GM19467 (cell line): ENCODE measurements around the gene VEPH1.

ENCODE experiments used
- ATAC-seq: cut with Tn5 transposase; IDR thresholded peaks from one replicate; pipeline ENCODE4 v1.9.1; 2021; ENCODE audit warnings: mild to moderate bottlenecking, moderate library complexity; ENCODE audit not compliant: unreplicated experiment

The VEPH1 gene

DNA sequence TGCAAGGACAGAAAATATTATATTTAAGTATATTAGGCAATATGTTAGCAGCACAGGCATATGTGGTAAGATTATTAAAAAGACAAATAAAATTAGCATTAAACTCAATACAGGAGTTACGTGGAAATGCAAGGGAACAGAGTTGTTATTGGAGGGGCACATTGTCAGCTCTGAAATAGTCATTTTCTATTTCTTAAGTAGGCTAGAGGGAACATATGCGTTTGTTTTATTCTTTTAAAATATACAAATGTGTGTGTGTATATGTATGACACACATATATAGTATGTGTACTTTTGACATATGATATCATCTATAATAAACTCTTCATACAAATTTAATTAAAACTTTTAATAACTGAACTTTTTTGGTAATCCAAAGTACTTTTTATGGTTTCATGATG lies 22.8 kb upstream of the VEPH1 start:
- no peak for ATAC-seq

DNA sequence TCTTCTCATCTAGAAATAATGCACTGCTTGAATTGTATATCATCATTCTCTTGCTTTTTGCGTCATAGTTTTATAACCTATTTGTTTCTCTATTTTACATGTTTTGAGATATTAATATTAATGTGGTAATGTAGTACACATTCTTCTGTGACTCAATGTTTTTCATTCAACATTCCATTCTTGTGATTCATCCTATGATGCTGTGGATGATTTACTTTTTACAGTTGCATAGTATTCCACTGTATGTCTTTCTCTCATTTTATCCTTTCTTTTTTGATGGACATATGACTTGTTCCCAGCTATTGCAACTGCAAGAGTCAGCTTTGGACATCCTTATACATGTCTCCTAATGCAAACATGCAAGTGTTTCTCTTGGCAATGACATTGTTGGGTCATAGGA lies 20.6 kb upstream of the VEPH1 start:
- ATAC-seq: no peak

DNA sequence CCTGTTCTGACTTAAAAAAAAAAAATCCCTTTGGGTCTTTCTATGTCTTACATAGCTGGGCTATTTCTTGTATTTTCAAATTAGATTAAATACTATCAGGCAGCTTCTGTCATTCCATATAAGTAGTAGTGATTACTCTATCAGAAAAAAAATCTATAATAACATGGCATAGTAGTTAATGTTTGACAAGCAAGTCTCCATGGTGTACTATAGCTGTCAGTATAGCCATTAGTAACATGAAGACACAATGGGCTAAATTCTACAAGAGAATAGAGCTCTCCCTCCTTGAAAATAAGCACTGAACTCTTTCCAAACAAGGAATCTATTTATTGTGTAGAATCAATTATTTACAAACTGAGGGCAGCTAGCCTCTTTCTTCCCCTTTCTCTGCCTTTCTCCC lies 19.4 kb upstream of the VEPH1 start:
- no peak for ATAC-seq

DNA sequence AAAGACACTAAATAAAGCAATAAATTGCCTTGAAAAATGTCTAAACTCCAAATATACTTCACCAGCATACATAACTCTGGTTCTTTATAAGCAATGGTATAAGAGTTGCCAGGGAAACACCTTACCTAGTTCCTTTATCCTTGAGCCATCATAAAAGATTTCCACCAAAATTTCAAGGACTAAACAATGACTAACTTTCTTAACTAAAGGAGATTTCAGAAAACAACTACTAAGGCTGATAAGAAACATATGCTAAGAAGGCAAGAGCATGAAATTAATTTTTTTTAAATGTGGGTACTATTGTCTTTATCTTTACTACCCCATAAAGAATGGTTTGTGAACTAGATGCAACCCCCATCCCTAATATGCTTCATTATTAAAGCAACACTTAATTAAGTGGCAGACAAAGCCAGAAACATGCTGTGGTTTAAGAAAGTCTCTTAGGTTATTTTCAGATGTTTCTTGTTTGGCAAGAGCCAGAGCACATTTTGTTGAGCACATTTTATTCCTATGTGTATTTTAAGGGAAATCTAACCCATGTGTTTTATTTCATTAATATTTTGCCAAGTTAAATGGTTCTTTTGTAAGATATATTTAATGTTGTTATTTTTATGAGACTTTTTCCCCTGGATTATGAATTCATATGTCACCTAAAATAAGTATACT lies 17.4 kb upstream of the VEPH1 start:
- no peak for ATAC-seq

DNA sequence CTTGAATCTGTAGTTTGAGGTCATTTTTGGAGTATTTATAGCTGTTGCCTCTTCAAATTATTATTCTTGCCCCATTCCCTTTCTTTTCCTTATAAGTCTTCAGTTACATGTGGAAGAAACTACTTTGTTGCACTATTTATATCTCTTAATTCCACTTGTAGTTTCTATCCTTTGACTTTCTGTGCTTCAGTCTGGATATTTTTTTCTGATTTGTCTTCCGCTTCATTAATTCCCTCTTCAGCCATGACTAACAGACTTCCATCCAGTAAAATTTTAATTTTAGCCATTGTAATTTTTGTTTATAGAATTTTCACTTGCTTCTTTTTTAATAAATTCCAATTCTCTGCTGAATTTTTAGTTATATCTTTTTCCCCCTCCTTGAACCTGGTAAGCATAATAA lies 15.7 kb upstream of the VEPH1 start:
- no peak for ATAC-seq

DNA sequence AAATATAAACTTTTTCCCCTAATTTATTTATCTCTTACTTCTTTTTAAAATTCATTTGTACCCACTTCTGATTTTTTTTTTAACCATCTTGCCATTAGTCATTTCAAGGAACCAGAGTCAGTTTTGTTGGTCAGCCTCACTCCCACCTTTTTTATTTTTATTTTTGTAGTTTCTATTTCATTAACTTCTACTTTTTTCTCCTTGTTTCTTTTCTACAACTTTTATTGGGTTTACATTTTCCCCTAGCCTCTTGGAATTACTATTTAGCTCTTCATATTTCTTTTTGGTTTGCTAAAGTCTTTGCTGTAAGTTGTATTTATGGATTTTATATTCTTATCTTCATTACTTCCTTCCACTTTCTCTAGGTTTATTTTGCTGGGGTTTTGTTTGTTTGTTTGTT lies 13.7 kb upstream of the VEPH1 start:
- no peak for ATAC-seq

DNA sequence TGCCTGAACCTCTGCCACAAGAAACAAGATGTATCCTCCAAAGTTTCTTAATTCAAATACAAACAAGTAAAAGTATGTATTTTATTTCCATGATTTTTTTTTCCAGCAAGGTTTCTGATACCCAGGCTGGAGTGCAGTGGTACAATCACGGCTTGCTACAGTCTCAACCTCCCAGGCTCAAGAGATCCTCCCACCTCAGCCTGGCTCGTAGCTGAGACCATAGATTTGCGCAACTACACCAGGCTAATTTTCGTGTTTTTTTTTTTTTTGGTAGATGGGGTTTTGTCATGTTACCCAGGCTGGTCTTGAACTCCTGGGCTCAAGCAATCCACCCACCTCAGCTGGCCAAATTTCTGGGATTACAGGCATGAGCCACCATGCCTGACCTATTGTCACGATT lies 12.2 kb upstream of the VEPH1 start:
- ATAC-seq: no peak

DNA sequence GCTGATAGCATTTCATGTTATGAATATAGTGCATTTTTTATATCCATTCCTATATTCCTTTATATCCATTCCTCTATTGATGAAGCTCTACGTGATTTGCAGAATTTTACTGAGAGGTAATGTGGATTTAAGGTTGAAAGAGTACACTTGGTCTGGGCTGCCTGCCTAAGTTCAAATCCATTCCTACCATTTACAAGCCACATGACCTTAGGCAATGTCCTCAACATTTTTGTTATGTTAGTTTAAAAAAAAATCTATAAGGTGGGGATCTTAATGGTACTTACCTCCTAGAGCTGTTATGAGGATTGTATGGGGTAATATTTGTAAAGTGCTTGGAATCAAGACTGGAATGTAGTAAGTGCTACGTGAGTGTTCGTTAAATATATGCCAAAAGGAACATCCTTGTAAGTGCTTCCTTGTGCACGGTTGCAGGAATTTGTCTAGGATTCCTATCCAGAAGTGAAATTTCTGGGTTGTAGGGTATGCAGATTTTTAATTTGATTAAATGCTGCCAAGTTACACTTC lies 11.2 kb upstream of the VEPH1 start:
- no peak for ATAC-seq

DNA sequence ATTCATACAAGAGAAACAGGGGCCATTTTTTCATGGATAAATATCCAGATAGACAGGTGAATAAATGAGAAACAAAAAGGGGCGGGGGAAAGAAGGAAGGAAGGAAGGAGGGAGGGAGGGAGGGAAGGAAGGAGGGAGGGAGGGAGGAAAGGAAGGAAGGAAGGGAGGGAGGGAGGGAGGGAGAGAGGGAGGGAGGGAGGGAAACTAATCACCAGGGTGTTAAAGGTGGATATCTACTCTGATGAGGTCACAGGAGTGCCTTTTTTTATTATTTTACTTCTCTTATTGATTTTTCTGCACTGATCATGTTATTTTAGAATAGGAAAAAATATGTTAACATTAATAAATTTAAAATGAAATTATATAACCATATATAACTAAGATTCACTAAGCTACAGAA lies 10.4 kb upstream of the VEPH1 start:
- ATAC-seq: no peak

DNA sequence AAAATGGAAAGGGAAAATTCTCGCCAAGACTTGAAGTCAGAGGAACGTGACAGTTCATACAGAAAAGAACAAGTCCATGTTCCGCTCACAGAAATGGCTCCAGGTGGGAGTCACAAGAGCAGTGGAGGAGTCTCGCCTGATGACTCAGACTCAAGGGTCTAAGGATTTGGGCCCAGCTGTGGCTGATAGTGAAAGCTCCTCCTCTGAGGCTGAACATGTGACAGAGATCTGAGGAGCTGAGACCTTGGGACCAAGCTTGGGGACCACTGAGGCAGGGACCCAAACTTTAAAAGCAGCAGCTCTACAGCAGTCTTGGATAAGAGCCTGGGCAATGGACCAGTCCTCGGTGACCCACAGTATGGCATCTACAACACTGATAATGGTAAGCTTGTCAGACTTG lies 9.3 kb upstream of the VEPH1 start:
- no peak for ATAC-seq

DNA sequence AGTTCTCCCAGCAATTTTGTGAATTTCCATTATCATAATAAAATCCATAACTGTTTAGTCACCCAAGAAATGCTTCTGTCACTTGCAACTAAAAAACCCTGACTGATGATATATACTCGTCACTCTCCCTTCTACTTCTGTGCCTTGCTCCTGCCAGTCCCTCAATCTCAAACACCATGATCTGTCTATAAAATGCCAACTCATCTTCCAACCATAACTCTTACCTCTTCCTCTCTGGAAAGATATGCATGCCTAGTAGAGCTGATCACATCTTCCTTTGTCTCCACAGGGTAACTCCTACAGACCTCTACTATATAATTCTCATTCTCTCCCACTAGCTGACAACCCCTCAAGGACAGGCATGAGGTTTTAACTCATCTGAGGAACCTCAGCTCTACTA lies 5.2 kb upstream of the VEPH1 start:
- no peak for ATAC-seq

DNA sequence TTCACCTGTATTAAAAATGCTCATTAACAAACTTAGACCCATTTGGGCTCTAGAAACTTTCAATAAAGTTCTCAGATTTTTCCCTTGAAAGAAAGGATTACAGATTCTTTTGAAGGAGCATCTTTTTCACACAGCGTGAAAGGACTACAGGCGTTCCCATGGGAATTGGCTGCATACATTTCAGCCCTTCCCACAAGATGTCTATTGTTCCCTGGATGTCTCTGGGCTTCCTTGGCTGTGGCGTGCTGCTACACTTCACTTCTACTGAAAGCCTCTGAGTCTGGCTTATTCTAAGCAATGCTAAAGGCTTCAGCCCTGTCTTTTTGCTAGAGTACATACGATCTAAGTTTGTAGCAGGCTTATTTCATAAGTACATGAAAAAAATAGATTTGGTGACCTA lies 1.4 kb downstream of the VEPH1 start:
- ATAC-seq: no peak

DNA sequence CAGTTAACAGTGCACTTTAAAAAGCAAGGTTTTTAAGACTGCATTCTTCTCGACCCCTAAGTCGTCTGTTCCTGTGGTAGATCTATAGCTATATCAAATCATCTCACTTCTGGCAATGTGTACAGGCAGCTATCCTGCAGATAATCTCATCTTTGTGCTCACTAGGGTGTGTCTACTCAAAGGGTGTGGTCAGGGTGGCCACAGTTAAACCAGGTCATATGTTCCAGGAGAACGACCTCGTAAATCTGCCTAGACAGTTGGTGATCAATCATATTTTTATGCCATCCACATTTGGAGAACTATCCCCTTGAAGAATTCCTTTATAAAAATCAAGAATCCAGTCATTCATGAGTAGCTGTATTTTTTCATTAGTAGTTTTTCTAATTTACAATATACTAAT lies 3.0 kb downstream of the VEPH1 start:
- no peak for ATAC-seq

DNA sequence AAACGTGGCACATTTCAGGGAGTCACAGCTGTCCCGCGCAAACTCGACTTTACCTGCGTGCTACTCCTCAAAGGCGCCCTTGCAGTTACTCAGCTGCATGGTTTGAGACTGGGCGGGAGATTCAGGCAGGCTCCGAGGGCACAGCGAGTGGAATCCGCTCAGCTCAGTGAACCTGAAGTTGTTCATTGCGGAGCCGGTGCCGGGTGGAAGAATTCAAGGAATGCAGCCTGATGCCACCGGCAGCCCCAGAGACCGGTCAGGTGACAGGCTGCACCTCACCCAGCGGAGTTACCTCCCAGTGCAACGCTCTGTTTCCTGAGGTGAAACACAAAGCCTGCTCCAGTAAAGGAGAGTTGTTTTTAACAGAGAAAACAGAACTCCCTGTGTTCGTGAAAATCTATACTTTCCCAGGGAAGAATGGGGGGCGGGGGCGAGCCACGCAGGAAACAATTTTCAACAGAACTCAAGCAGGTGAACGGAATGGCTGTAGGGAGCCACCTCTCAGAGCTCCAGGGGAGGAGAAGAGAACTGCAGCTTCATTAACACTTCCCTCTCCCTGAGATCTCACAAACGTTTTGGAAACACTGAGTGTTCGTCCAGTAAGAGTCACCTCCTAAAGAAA lies 3.8 kb downstream of the VEPH1 start:
- no peak for ATAC-seq

DNA sequence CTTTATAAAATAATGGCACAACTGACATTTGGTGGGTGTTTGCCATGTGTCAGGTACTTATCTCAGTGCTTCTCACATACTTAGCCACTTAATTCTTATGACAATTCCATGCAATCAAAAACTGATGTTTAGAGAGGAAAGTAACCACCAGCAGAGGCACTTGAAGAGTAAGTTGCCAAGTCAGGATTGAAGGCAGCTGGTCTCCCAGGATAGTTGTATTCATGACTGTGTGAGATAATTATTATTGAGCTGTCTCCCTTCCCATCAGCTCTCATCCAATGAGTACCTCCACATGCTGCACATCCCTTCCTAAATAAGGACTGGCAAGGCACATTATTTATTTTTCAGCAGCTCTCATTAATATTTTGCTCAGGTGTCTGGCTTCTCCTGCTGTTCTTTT lies 4.8 kb downstream of the VEPH1 start:
- ATAC-seq: no peak

DNA sequence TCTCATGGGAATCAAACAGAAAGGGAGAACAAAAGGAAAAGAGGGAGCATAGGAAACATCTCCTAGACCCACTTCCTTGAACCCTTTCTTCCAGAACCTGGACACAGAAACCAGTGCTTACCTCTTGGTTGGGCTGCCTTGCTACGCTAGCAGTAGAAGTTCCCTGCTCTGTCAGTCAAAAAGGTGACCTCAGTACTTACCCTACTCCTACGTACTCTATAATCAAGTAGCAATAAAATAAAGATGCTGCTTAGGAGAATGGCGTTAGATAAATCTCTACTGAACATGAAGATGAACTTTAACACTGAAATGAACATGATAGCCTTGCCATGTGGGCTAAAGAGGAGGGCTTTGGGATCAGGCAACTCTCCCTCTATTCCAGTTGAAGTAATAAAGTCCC lies 7.4 kb downstream of the VEPH1 start:
- ATAC-seq: no peak

DNA sequence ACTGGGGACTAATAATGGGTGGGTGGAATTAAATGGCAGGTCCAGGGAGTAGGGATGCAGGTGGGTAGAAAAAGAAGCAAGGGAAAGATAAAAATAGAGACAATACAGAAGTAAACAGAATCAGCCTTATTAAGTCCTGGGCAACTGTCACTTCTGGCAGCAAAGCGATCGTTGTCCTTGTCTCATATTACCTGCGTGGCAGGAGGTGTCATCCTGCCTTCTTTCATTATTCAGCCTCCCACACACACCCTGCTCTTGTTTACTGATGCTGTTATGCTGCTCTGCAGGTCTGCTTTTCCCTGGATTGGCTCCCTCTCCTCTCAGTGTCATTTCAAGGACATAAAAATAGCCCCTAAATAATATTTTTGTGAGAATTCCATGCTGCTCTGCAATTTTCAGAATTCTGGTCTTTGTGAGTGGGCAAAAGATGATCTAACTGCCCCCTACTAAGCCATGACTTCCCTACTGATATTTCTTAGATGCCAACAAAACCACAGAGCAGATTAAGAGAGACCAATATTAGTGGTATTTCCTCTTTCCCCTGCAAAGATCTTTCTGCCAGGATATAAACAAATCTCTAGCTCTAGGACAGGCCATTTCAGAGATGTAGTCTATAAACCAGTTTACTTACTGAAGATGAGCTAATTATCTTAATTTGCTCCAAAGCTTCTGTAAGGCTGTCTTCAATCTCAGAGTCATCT lies 8.5 kb downstream of the VEPH1 start:
- ATAC-seq: no peak

DNA sequence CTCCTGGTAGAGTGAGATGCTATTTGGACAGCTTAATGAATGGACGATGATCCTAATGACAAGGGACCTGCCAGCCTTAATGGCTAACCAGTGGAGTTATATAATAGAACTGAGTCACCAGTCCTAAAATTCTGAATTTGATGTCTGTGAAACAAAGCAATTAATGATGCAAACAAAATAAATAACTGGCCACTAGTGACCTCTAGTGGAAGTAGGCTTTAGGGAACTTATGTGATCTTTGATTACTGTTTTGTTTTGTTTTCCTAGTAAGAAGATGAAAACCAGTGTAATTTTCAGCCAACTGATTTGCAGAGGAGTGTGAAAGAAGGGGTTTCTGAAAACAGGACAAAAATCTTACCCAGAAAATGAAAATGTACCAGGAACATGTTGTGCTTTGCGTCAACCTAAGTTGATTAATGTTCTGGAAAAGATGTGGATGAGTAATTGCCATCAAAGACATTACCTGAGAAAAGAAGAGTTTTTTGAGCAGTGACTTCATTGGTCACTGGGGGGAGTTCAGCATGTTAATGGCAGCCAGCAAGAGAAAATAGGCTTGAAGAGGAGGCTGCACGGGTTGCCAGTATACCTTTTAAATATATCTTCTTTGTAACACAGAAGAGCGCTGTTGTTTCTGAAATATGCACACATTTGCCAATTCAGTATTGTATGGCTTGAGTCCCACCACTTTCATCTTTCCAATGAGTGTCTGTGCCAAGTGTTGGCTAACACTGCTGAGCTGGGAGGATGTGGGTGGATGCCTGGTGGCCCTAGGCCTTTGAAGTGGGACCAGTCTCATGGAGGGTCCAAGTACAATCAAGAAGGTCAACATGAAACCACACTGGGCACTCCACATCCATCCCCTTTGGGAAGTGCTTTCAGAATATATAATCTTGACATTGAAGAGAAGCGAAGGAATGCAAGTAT lies 9.3 kb downstream of the VEPH1 start:
- ATAC-seq: no peak

DNA sequence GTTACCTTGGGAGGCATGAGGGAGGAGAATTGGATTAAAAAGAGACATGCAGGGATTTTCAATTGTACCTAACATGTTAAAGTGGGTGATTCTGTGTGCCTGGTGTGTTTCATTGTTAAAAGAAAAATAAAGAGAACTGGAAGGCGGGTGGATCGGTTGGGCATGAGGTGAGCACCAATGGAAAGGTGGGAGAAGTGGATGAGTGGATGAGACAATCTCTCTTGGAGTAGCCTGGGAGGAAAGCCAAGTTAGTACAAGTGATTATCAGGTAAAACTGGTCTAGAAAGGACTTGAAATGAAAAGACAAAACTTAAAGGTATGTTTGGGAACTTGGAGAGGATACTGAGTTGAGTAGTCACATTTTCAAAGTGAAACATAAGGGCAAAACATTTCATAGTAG lies 12.1 kb downstream of the VEPH1 start:
- no peak for ATAC-seq

DNA sequence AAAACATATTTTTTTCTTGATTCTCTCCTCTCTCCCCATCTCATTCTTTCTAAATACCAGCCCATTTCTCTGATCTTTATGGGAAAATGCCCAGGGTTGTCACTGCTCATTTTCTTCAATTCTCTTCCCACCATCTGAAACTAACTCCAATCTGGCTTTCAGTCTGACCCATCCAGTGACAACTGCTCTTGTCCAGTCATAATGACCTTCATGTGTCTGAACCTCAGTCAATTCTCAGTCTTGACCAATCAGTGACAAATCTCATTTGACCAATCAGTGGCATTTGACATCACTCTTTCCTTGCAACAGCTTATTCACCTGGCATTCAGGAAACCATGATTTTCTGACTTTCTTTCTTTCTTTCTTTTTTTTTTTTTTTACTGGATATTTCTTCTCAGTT lies 15.1 kb downstream of the VEPH1 start:
- ATAC-seq: no peak

DNA sequence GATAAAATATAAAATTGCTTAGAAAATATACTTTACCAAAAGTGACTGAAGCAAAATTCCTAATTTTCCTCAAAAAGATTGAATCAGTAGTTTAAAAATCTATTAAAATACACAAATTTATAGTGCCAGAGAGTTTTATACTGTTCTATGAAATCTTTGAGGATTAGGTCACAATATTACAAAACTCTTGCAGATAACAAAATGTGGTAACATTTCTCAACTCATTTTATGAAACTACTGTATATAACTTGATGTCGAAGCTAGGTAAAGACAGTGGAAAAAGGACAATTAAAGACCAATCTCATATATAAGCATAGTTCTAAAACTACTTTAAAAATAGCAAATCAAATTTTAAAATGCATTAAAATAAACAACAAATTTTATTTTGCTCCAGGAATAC lies 15.9 kb downstream of the VEPH1 start:
- ATAC-seq: no peak
